Measurements from ENCODE around the gene BSCL2.
"Not testable (repeated sequence)": the region's sequence is repeated elsewhere in the genome, so short reads cannot be mapped to it uniquely, and the experiment has no call there.

BSCL2 gene

GRCh38 chr11:62682518-62682917, 24.7 kb downstream of the BSCL2 start:
- no peak for DNase-seq

- DNase-seq, result peak; percentile 91
These were observed 26.4 kb downstream of the BSCL2 start for GRCh38 chr11:62680825-62681240.

GRCh38 chr11:62678770-62679696, 28.2 kb downstream of the BSCL2 start, which contains the start of gene UBXN1:
TSS of gene UBXN1 (minus strand) at chr11:62679073. CDS start at chr11:62678923, 150 bp downstream.
- DNase-seq, result peak; percentile 95

- no peak for DNase-seq
These were observed 28.8 kb downstream of the BSCL2 start for GRCh38 chr11:62678433-62678769.

GRCh38 chr11:62677714-62678113, 29.5 kb downstream of the BSCL2 start:
- DNase-seq, result no peak

GRCh38 chr11:62677156-62677555, 30.1 kb downstream of the BSCL2 start:
- DNase-seq, result no peak

GRCh38 chr11:62676698-62677097, 30.5 kb downstream of the BSCL2 start:
- no peak for DNase-seq

GRCh38 chr11:62675415-62675814, 31.8 kb downstream of the BSCL2 start:
- not testable (repeated sequence) for DNase-seq

- no peak for DNase-seq
These were observed 34.1 kb downstream of the BSCL2 start for GRCh38 chr11:62673196-62673525.

GRCh38 chr11:62671608-62672389, 35.4 kb downstream of the BSCL2 start, which contains the start of the genes LBHD1 and UQCC3:
TSS of gene LBHD1 (minus strand) at chr11:62672267. CDS start at chr11:62670031, 2,236 bp downstream.
TSS of gene UQCC3 (plus strand) at chr11:62671673. CDS start at chr11:62671746, 73 bp downstream.
- DNase-seq, result peak; percentile 99

GRCh38 chr11:62671236-62671607, 36.0 kb downstream of the BSCL2 start:
- no peak for DNase-seq

- DNase-seq, result peak; percentile 49
These were observed 37.6 kb downstream of the BSCL2 start for GRCh38 chr11:62669420-62670161.

GRCh38 chr11:62667460-62667859, 39.8 kb downstream of the BSCL2 start:
- DNase-seq, result no peak

GRCh38 chr11:62666259-62666926, 40.8 kb downstream of the BSCL2 start:
- peak; percentile 34 for DNase-seq

- DNase-seq, result peak; percentile 66
These were observed 41.5 kb downstream of the BSCL2 start for GRCh38 chr11:62665599-62666258.

GRCh38 chr11:62665075-62665598, 42.1 kb downstream of the BSCL2 start, which contains the start of the genes C11orf98 and CSKMT:
TSS of gene C11orf98 (minus strand) at chr11:62665210. CDS start at chr11:62665169, 41 bp downstream.
TSS of gene CSKMT (plus strand) at chr11:62665312. CDS start at chr11:62665880, 568 bp downstream.
- DNase-seq, result peak; percentile 96

GRCh38 chr11:62664405-62665074, 42.7 kb downstream of the BSCL2 start:
- peak; percentile 74 for DNase-seq

- DNase-seq, result no peak
These were observed 50.3 kb downstream of the BSCL2 start for GRCh38 chr11:62656796-62657429.

- DNase-seq, result no peak
These were observed 52.9 kb downstream of the BSCL2 start for GRCh38 chr11:62654297-62654696.

All from hematopoietic multipotent progenitor cell treated with erythropoietin and hydrocortisone succinate and interleukin-3 and kit ligand, for 6 days (in vitro differentiated cells).